Mesenchymal stem cell (in vitro differentiated cells and primary cell): ENCODE data around the gene CCR4.
A peak's percentile ranks its signal among the peaks of the same experiment; 100 is the strongest.
"Not testable (repeated sequence)": the region's sequence is repeated elsewhere in the genome, so short reads cannot be mapped to it uniquely, and the experiment has no call there.

ENCODE experiments used
- DNase-seq: peaks from one replicate; pipeline ENCODE4 v3.0.0-alpha.2; 2013
- H2AFZ ChIP-seq: one replicate; pipeline ENCODE4 v1.6.1; 2013; ENCODE audit warnings: low read depth, mild to moderate bottlenecking, control low read depth, inconsistent platforms, low read length, moderate library complexity
- H2AK5ac ChIP-seq: 2 replicates; pipeline ENCODE4 v1.6.1; 2013; ENCODE audit warnings: low read length, moderate library complexity, mild to moderate bottlenecking, inconsistent platforms; ENCODE audit not compliant: severe bottlenecking
- H2BK120ac ChIP-seq: one replicate; pipeline ENCODE4 v1.6.1; 2013; ENCODE audit warnings: low read depth, mild to moderate bottlenecking, inconsistent platforms, low read length, moderate library complexity
- H2BK12ac ChIP-seq, 2 experiments: one replicate each; pipeline ENCODE4 v1.6.1; 2013; ENCODE audit warnings: inconsistent platforms in 2 of 2, low read length in 2 of 2, mild to moderate bottlenecking in 2 of 2, moderate library complexity in 2 of 2, control low read depth in 1 of 2
- H2BK15ac ChIP-seq: one replicate; pipeline ENCODE4 v1.6.1; 2013; ENCODE audit warnings: mild to moderate bottlenecking, low read depth, inconsistent platforms; ENCODE audit not compliant: poor library complexity, severe bottlenecking
- H2BK5ac ChIP-seq: 2 replicates; pipeline ENCODE4 v1.6.1; 2013; ENCODE audit warnings: low read depth, mild to moderate bottlenecking, low read length, control low read depth, inconsistent platforms; ENCODE audit not compliant: poor library complexity, severe bottlenecking
- H3K14ac ChIP-seq, 2 experiments: one replicate each; pipeline ENCODE4 v1.6.1; 2013; ENCODE audit warnings: inconsistent platforms in 2 of 2, low read length in 2 of 2, control low read depth in 1 of 2, mild to moderate bottlenecking in 1 of 2, moderate library complexity in 1 of 2
- H3K18ac ChIP-seq, 2 experiments: one replicate each; pipeline ENCODE4 v1.6.1; 2013; ENCODE audit warnings: inconsistent platforms in 2 of 2, low read length in 2 of 2, control low read depth in 1 of 2, low read depth in 1 of 2, mild to moderate bottlenecking in 1 of 2
- H3K23ac ChIP-seq, 2 experiments: one replicate each; pipeline ENCODE4 v1.6.1; 2013; ENCODE audit warnings: inconsistent platforms in 2 of 2, low read length in 2 of 2, mild to moderate bottlenecking in 2 of 2, moderate library complexity in 2 of 2, control low read depth in 1 of 2
- H3K27ac ChIP-seq: 2 replicates; pipeline ENCODE4 v1.5.1; 2013; ENCODE audit warnings: mild to moderate bottlenecking, moderate library complexity, low read length, control low read depth, inconsistent platforms; ENCODE audit not compliant: poor library complexity, severe bottlenecking
- H3K27me3 ChIP-seq, 2 experiments: 2 replicates each; pipeline versions ENCODE4 v1.6.1 to v1.7.0; 2013; ENCODE audit warnings: low read length in 2 of 2, mild to moderate bottlenecking in 2 of 2, moderate library complexity in 2 of 2, control low read depth in 1 of 2, inconsistent platforms in 1 of 2; ENCODE audit not compliant: control insufficient read depth in 1 of 2, insufficient read depth in 1 of 2
- H3K36me3 ChIP-seq, 2 experiments: 2 replicates each; pipeline versions ENCODE4 v1.6.1 to v1.7.0; 2013; ENCODE audit warnings: low read length in 2 of 2, control low read depth in 1 of 2, inconsistent platforms in 1 of 2, low read depth in 1 of 2, mild to moderate bottlenecking in 1 of 2; ENCODE audit not compliant: insufficient read depth in 2 of 2, control insufficient read depth in 1 of 2
- H3K4ac ChIP-seq, 2 experiments: one replicate each; pipeline ENCODE4 v1.6.1; 2013; ENCODE audit warnings: inconsistent platforms in 2 of 2, low read length in 2 of 2, mild to moderate bottlenecking in 2 of 2, moderate library complexity in 2 of 2, control low read depth in 1 of 2, low read depth in 1 of 2
- H3K4me1 ChIP-seq: 2 replicates; pipeline ENCODE4 v1.6.1; 2013; ENCODE audit warnings: low read depth, low read length, control low read depth; ENCODE audit not compliant: control insufficient read depth, insufficient read depth
- H3K4me2 ChIP-seq: 2 replicates; pipeline ENCODE4 v1.6.1; 2013; ENCODE audit warnings: low read length, mild to moderate bottlenecking, inconsistent platforms; ENCODE audit not compliant: poor library complexity, severe bottlenecking
- H3K4me3 ChIP-seq, 2 experiments: 2 replicates each; pipeline versions ENCODE4 v1.5.1 to v1.7.0; 2013; ENCODE audit warnings: low read length in 2 of 2, mild to moderate bottlenecking in 2 of 2, control low read depth in 1 of 2, low read depth in 1 of 2; ENCODE audit not compliant: insufficient read depth in 1 of 2
- H3K79me1 ChIP-seq: replicated peaks from 2 replicates; pipeline ENCODE4 v1.6.1; 2013; ENCODE audit warnings: mild to moderate bottlenecking, control low read depth, low read length, inconsistent platforms; ENCODE audit not compliant: poor library complexity, severe bottlenecking
- H3K9ac ChIP-seq: 2 replicates; pipeline ENCODE4 v1.7.0; 2013; ENCODE audit warnings: mild to moderate bottlenecking, low read length, moderate library complexity
- H3K9me3 ChIP-seq: 2 replicates; pipeline ENCODE4 v1.7.0; 2013; ENCODE audit warnings: mild to moderate bottlenecking, low read length; ENCODE audit not compliant: control insufficient read depth
- H4K8ac ChIP-seq: one replicate; pipeline ENCODE4 v1.6.1; 2013; ENCODE audit warnings: inconsistent platforms, mild to moderate bottlenecking, low read length, moderate library complexity
- H4K91ac ChIP-seq: one replicate; pipeline ENCODE4 v1.6.1; 2013; ENCODE audit warnings: mild to moderate bottlenecking, low read length, inconsistent platforms
- WGBS: methylation state at CpG from one replicate; pipeline ENCODE4 v1.1.7; 2013; ENCODE audit warnings: mixed read lengths; 5-methylcytosine and 5-hydroxymethylcytosine counted together

The CCR4 gene

GRCh38 chr3:32945598-32945997, 5.8 kb upstream of the CCR4 start:
- H3K4ac ChIP-seq, H3K36me3 ChIP-seq, H3K27me3 ChIP-seq, H3K18ac ChIP-seq, H3K4me3 ChIP-seq, H2BK15ac ChIP-seq, H3K27ac ChIP-seq, H2AK5ac ChIP-seq, H2BK5ac ChIP-seq, H3K9me3 ChIP-seq, H3K79me1 ChIP-seq, H3K4me1 ChIP-seq, H2AFZ ChIP-seq, H3K9ac ChIP-seq, H3K4me2 ChIP-seq, H3K23ac ChIP-seq, H2BK120ac ChIP-seq, H4K91ac ChIP-seq, H2BK12ac ChIP-seq, H3K14ac ChIP-seq, DNase-seq, H4K8ac ChIP-seq: not testable (repeated sequence)
- WGBS, result 97% methylated on average over 12 of the region's 12 CpGs

- DNase-seq, result no peak
- Histone ChIP-seq H3K4me1 (no peaks in the 10 kb centered on the region), H3K4me3 (no peak overlapping the region), H2BK120ac (no peak overlapping the region), H2BK12ac (no peak overlapping the region), H2BK15ac (no peak overlapping the region), H3K27me3 (peaks cover 4 to 10% of the 10 kb centered on the region in 2 experiments), H3K79me1 (no peaks in the 10 kb centered on the region), H3K18ac (no peak overlapping the region), H2BK5ac (no peak overlapping the region), H3K9ac (no peak overlapping the region), H3K9me3 (no peaks in the 10 kb centered on the region), H4K8ac (no peak overlapping the region), H2AK5ac (no peak overlapping the region), H4K91ac (no peak overlapping the region), H3K27ac (no peak overlapping the region), H3K4me2 (no peak overlapping the region), H3K36me3 (no peaks in the 10 kb centered on the region), H3K14ac (no peak overlapping the region), H3K23ac (no peak overlapping the region), H2AFZ (no peak overlapping the region), H3K4ac (no peak overlapping the region)
- 67% methylated on average over 4 of the region's 5 CpGs for WGBS
These were observed 4.3 kb upstream of the CCR4 start for GRCh38 chr3:32946973-32947788.

GRCh38 chr3:32947789-32948238, 3.6 kb upstream of the CCR4 start:
- no peak overlapping the region for H3K18ac ChIP-seq
- no peak overlapping the region for H2AFZ ChIP-seq
- no peaks in the 10 kb centered on the region for H3K9me3 ChIP-seq
- H4K91ac ChIP-seq, result no peak overlapping the region
- no peak overlapping the region for H3K9ac ChIP-seq
- no peaks in the 10 kb centered on the region for H3K79me1 ChIP-seq
- no peak overlapping the region for H3K4ac ChIP-seq
- no peak overlapping the region for H2BK12ac ChIP-seq
- H2AK5ac ChIP-seq, result no peak overlapping the region
- H3K4me2 ChIP-seq, result no peak overlapping the region
- no peak overlapping the region for H3K4me3 ChIP-seq
- no peak overlapping the region for H2BK120ac ChIP-seq
- H3K36me3 ChIP-seq, result no peaks in the 10 kb centered on the region
- no peak overlapping the region for H3K14ac ChIP-seq
- no peak overlapping the region for H2BK15ac ChIP-seq
- H3K4me1 ChIP-seq, result no peaks in the 10 kb centered on the region
- H3K27me3 ChIP-seq, result peaks cover 4 to 15% of the 10 kb centered on the region in 2 experiments
- WGBS, result 43% methylated on average over 7 of the region's 7 CpGs
- peak; percentile 80 for DNase-seq
- no peak overlapping the region for H3K27ac ChIP-seq
- H4K8ac ChIP-seq, result no peak overlapping the region
- H3K23ac ChIP-seq, result no peak overlapping the region
- no peak overlapping the region for H2BK5ac ChIP-seq

GRCh38 chr3:32948625-32949445, 2.6 kb upstream of the CCR4 start:
- Histone ChIP-seq H3K36me3 (no peaks in the 10 kb centered on the region), H3K4me2 (no peak overlapping the region), H3K4me3 (no peak overlapping the region), H3K27me3 (peaks cover 9 to 21% of the 10 kb centered on the region in 2 experiments), H4K91ac (no peak overlapping the region), H2BK5ac (no peak overlapping the region), H2BK15ac (no peak overlapping the region), H2BK12ac (no peak overlapping the region), H2BK120ac (no peak overlapping the region), H3K9me3 (no peaks in the 10 kb centered on the region), H3K23ac (no peak overlapping the region), H3K27ac (no peak overlapping the region), H3K18ac (no peak overlapping the region), H3K4me1 (no peaks in the 10 kb centered on the region), H2AK5ac (no peak overlapping the region), H3K79me1 (no peaks in the 10 kb centered on the region), H3K14ac (no peak overlapping the region), H3K4ac (no peak overlapping the region), H4K8ac (no peak overlapping the region), H3K9ac (no peak overlapping the region), H2AFZ (no peak overlapping the region)
- 93% methylated on average over 7 of the region's 10 CpGs for WGBS
- DNase-seq, result no peak
